Mesendoderm (in vitro differentiated cells): Measurements from ENCODE around the gene RPS19BP1.

ENCODE experiments used
- DNase-seq: peaks from one replicate; pipeline ENCODE4 v3.0.0; 2013
- H2AK5ac ChIP-seq: 2 replicates; pipeline ENCODE4 v1.6.1; 2013; ENCODE audit warnings: low read length, inconsistent platforms
- H2BK120ac ChIP-seq: 2 replicates; pipeline ENCODE4 v1.6.1; 2013; ENCODE audit warnings: low read depth, mild to moderate bottlenecking, low read length, moderate library complexity, mixed read lengths
- H2BK15ac ChIP-seq: replicated peaks from 2 replicates; pipeline ENCODE4 v1.6.1; 2013; ENCODE audit warnings: low read depth, mild to moderate bottlenecking, moderate library complexity
- H2BK5ac ChIP-seq: 2 replicates; pipeline ENCODE4 v1.6.1; 2013; ENCODE audit warnings: low read length, inconsistent platforms
- H3K18ac ChIP-seq: 2 replicates; pipeline ENCODE4 v1.6.1; 2013; ENCODE audit warnings: mild to moderate bottlenecking, low read length, mixed read lengths
- H3K23ac ChIP-seq: one replicate; pipeline ENCODE4 v1.6.1; 2013; ENCODE audit warnings: low read length
- H3K27ac ChIP-seq: 2 replicates; pipeline ENCODE4 v1.5.1; 2013; ENCODE audit warnings: low read depth, mild to moderate bottlenecking, inconsistent platforms, low read length, moderate library complexity
- H3K27me3 ChIP-seq: 2 replicates; pipeline ENCODE4 v1.6.1; 2013; ENCODE audit warnings: low read length, control low read depth, mild to moderate bottlenecking, inconsistent platforms; ENCODE audit not compliant: insufficient read depth, poor library complexity
- H3K36me3 ChIP-seq: 2 replicates; pipeline ENCODE4 v1.6.1; 2013; ENCODE audit warnings: low read length, inconsistent platforms; ENCODE audit not compliant: control insufficient read depth, insufficient read depth
- H3K4ac ChIP-seq: one replicate; pipeline ENCODE4 v1.6.1; 2013; ENCODE audit warnings: low read depth, mild to moderate bottlenecking, low read length, moderate library complexity
- H3K4me1 ChIP-seq: 2 replicates; pipeline ENCODE4 v1.6.1; 2013; ENCODE audit warnings: low read depth, low read length, inconsistent platforms; ENCODE audit not compliant: control insufficient read depth
- H3K4me2 ChIP-seq: 2 replicates; pipeline ENCODE4 v1.6.1; 2013; ENCODE audit warnings: low read length
- H3K4me3 ChIP-seq: 2 replicates; pipeline ENCODE4 v1.5.1; 2013; ENCODE audit warnings: mild to moderate bottlenecking, low read length
- H3K56ac ChIP-seq: one replicate; pipeline ENCODE4 v1.6.1; 2013; ENCODE audit warnings: low read length
- H3K79me1 ChIP-seq: 2 replicates; pipeline ENCODE4 v1.6.1; 2013; ENCODE audit warnings: low read length, inconsistent platforms
- H3K79me2 ChIP-seq: 2 replicates; pipeline ENCODE4 v1.6.1; 2013; ENCODE audit warnings: mild to moderate bottlenecking, low read length; ENCODE audit not compliant: control insufficient read depth, insufficient read depth
- H3K9ac ChIP-seq: 2 replicates; pipeline ENCODE4 v1.6.1; 2013; ENCODE audit warnings: low read length, inconsistent platforms
- H4K5ac ChIP-seq: one replicate; pipeline ENCODE4 v1.6.1; 2013; ENCODE audit warnings: low read length
- H4K8ac ChIP-seq: one replicate; pipeline ENCODE4 v1.6.1; 2013; ENCODE audit warnings: low read depth, mild to moderate bottlenecking, control low read depth, low read length, moderate library complexity
- WGBS: extraction: QIAGEN DNeasy Blood & Tissue Kit; methylation state at CpG from one replicate; pipeline ENCODE4 v1.1.7; 2013; ENCODE audit warnings: low lambda C conversion rate, missing lambda C conversion rate; ENCODE audit not compliant: insufficient coverage; ENCODE audit errors: extremely low coverage; 5-methylcytosine and 5-hydroxymethylcytosine counted together

Gene RPS19BP1

DNA sequence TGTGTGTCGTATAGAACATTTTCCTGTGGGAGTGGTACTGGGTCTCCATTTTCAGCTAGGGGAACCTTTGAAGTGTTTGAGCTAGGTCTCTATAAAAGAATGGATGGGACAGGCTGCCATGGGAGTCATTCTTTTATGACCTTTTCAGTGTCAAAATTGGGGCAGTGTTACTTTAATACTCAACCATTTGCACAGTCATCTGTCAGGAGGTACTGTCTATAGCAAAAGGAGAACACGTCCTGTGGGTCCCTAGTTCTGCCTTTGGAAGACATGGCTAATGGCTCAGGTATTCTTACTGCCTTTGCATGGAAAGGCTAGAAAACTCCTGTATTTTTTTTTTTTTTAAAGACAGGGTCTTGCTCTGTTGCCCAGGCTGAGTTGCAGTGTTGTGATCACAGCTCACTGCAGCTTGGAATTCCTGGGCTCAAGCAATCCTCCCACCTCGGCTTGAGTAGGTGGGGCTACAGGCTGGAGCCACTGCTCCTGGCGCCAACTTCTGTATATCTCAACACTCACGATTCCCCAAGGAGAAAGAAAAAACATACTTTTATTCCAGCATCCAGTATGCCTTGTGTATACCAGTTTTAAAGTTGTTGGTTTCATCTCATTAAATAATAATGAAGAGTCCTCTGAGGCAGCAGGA is 14.3 kb downstream of the RPS19BP1 start:
- Histone ChIP-seq H3K4me2 (no peak overlapping the region), H3K4me3 (no peak overlapping the region)

DNA sequence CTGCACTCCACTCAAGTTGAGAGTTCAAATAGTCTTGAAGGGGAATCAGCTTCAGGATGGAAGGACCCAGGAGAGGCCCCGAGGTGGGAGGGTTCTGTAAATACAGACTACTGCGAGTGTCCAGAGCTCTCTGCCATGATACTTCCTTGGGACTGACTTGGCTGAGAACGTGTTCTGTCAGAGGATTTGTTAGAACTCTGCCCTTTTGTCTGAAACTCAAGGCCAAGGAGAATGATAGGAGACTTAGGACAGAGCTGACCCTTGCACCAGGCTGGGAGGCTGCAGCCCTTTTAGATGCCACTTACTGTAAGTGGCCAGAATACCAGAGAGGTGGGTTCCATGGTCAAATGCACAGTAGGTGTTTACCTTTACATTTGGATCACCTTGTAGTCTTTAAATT is 15.1 kb downstream of the RPS19BP1 start:
- no peak overlapping the region for H3K23ac ChIP-seq
- WGBS = no CpG with 5 or more reads among the region's 3 CpGs
- no peak overlapping the region for H3K27ac ChIP-seq
- H2BK120ac ChIP-seq = no peak overlapping the region
- no peak overlapping the region for H2AK5ac ChIP-seq
- H3K4me2 ChIP-seq = no peak overlapping the region
- H3K79me1 ChIP-seq = peaks cover 4% of the 10 kb centered on the region
- H3K4me1 ChIP-seq = peaks cover 4% of the 10 kb centered on the region
- H3K36me3 ChIP-seq = peaks cover 17% of the 10 kb centered on the region
- H2BK15ac ChIP-seq = no peak overlapping the region
- H4K5ac ChIP-seq = no peak overlapping the region
- no peaks in the 10 kb centered on the region for H3K27me3 ChIP-seq
- H3K9ac ChIP-seq = no peak overlapping the region
- H2BK5ac ChIP-seq = no peak overlapping the region
- no peak for DNase-seq
- no peak overlapping the region for H3K4ac ChIP-seq
- peaks cover 21% of the 10 kb centered on the region for H3K79me2 ChIP-seq
- no peak overlapping the region for H3K56ac ChIP-seq
- H3K18ac ChIP-seq = no peak overlapping the region
- no peak overlapping the region for H4K8ac ChIP-seq
- no peak overlapping the region for H3K4me3 ChIP-seq

More for the DNA sequence above, 14.3 kb downstream of the RPS19BP1 start:
- peaks cover 25% of the 10 kb centered on the region for H3K36me3 ChIP-seq
- H2BK15ac ChIP-seq = no peak overlapping the region
- no peak overlapping the region for H2AK5ac ChIP-seq
- peaks cover 5% of the 10 kb centered on the region for H3K4me1 ChIP-seq
- H3K79me1 ChIP-seq = peaks cover 12% of the 10 kb centered on the region
- peaks cover 29% of the 10 kb centered on the region for H3K79me2 ChIP-seq
- no peak overlapping the region for H4K5ac ChIP-seq
- WGBS = no CpG with 5 or more reads among the region's 5 CpGs
- no peak overlapping the region for H2BK5ac ChIP-seq
- no peak overlapping the region for H3K18ac ChIP-seq
- H2BK120ac ChIP-seq = no peak overlapping the region
- no peaks in the 10 kb centered on the region for H3K27me3 ChIP-seq
- H3K27ac ChIP-seq = no peak overlapping the region
- no peak overlapping the region for H4K8ac ChIP-seq
- H3K9ac ChIP-seq = peak overlapping the region; percentile 87
- DNase-seq = no peak
- no peak overlapping the region for H3K4ac ChIP-seq
- H3K23ac ChIP-seq = no peak overlapping the region
- H3K56ac ChIP-seq = peak overlapping the region; percentile 97

GRCh38 chr22:39515266-39516050 is 17.1 kb downstream of the RPS19BP1 start:
- no peak overlapping the region for H3K27ac ChIP-seq
- no peak overlapping the region for H3K4ac ChIP-seq
- H2BK120ac ChIP-seq = no peak overlapping the region
- H3K56ac ChIP-seq = no peak overlapping the region
- no peak overlapping the region for H2BK15ac ChIP-seq
- H3K27me3 ChIP-seq = no peaks in the 10 kb centered on the region
- no peak overlapping the region for H3K4me3 ChIP-seq
- H3K79me2 ChIP-seq = peaks cover 2% of the 10 kb centered on the region
- H3K9ac ChIP-seq = no peak overlapping the region
- H3K18ac ChIP-seq = no peak overlapping the region
- no peak overlapping the region for H3K23ac ChIP-seq
- H4K5ac ChIP-seq = no peak overlapping the region
- no peak overlapping the region for H3K4me2 ChIP-seq
- no peak overlapping the region for H2AK5ac ChIP-seq
- no peak overlapping the region for H2BK5ac ChIP-seq
- DNase-seq = no peak
- peaks cover 4% of the 10 kb centered on the region for H3K79me1 ChIP-seq
- H4K8ac ChIP-seq = no peak overlapping the region
- no CpG with 5 or more reads among the region's 12 CpGs for WGBS
- H3K4me1 ChIP-seq = peaks cover 4% of the 10 kb centered on the region
- H3K36me3 ChIP-seq = peaks cover 20% of the 10 kb centered on the region

DNA sequence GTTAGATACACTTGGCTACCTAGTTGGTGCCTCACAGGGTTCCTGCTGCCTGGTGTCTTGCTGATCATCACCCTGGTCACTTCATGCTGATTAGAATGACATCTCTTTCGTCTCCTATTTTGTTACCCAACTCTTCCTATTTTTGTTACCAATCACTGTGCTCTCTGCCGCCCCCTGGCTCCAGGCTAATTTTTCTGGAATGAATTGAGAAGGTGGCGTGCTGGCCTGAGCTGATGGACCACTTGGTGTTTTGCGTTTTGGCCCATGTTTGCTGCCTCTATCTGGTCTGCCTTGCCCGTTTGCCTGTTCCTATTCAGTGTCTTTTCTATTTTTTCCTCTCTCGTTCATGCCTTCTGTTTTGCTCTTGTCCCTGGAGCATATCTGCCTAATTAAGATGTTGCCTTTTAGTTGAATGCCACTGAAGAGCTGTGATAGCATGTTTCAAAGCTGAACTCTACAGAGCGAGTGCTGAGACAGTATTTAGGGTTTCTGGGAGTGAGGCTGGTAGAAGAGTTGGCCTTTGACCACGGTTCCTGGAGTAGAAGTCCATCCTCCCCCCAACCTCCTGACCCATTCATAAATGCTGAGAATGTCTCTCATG is 18.1 kb downstream of the RPS19BP1 start:
- H3K56ac ChIP-seq = no peak overlapping the region
- no peak overlapping the region for H2BK5ac ChIP-seq
- no peak overlapping the region for H2BK15ac ChIP-seq
- H3K9ac ChIP-seq = no peak overlapping the region
- H3K18ac ChIP-seq = no peak overlapping the region
- no peaks in the 10 kb centered on the region for H3K27me3 ChIP-seq
- no peak overlapping the region for H3K4ac ChIP-seq
- H3K23ac ChIP-seq = no peak overlapping the region
- DNase-seq = no peak
- no peak overlapping the region for H4K8ac ChIP-seq
- no peak overlapping the region for H4K5ac ChIP-seq
- H3K36me3 ChIP-seq = peaks cover 22% of the 10 kb centered on the region
- no peak overlapping the region for H2AK5ac ChIP-seq
- H2BK120ac ChIP-seq = no peak overlapping the region
- no CpG with 5 or more reads among the region's 8 CpGs for WGBS
- no peak overlapping the region for H3K4me3 ChIP-seq
- H3K4me2 ChIP-seq = no peak overlapping the region
- peaks cover 4% of the 10 kb centered on the region for H3K4me1 ChIP-seq
- peaks cover 7% of the 10 kb centered on the region for H3K79me1 ChIP-seq
- no peak overlapping the region for H3K27ac ChIP-seq
- peaks cover 2% of the 10 kb centered on the region for H3K79me2 ChIP-seq

- Histone ChIP-seq H3K4me1 (peaks cover 2% of the 10 kb centered on the region), H3K79me1 (peaks cover 10% of the 10 kb centered on the region), H3K27me3 (no peaks in the 10 kb centered on the region), H4K5ac (no peak overlapping the region), H4K8ac (no peak overlapping the region), H3K4ac (no peak overlapping the region), H3K9ac (no peak overlapping the region), H3K23ac (no peak overlapping the region), H2AK5ac (no peak overlapping the region), H3K36me3 (peaks cover 25% of the 10 kb centered on the region), H3K56ac (no peak overlapping the region), H2BK15ac (no peak overlapping the region), H3K79me2 (no peaks in the 10 kb centered on the region), H3K4me2 (no peak overlapping the region), H3K4me3 (no peak overlapping the region), H3K27ac (no peak overlapping the region), H3K18ac (no peak overlapping the region), H2BK5ac (no peak overlapping the region), H2BK120ac (no peak overlapping the region)
- WGBS = no CpG with 5 or more reads among the region's 18 CpGs
- no peak for DNase-seq
These were observed 18.8 kb downstream of the RPS19BP1 start for GRCh38 chr22:39513791-39514190.
